Immature natural killer cell (primary cell): ENCODE measurements around the gene BOD1L2. TPM values are rescaled to one million over a fixed set of nuclear protein-coding genes. Genes with fewer than 3 reads are reported as not detected.

Source experiments
- DNase-seq, 3 donors: peaks; one replicate each; pipeline ENCODE4 v3.0.0; 2022; ENCODE audit warnings: mixed read lengths in 1 of 3
- H3K27ac Mint-ChIP-seq, 6 donors: one replicate each; pipeline ENCODE4 v1.8.0; 2020; ENCODE audit warnings: mixed read lengths in 6 of 6, mild to moderate bottlenecking in 5 of 6, inconsistent platforms in 4 of 6, moderate library complexity in 3 of 6
- H3K27me3 Mint-ChIP-seq, 3 donors: one replicate each; pipeline ENCODE4 v1.8.0; 2020 to 2021; ENCODE audit warnings: low read depth in 3 of 3, mild to moderate bottlenecking in 3 of 3, mixed read lengths in 3 of 3, moderate library complexity in 3 of 3, inconsistent platforms in 1 of 3
- H3K36me3 Mint-ChIP-seq, 3 donors: one replicate each; pipeline ENCODE4 v1.8.0; 2020; ENCODE audit warnings: mixed read lengths in 3 of 3, inconsistent platforms in 2 of 3, mild to moderate bottlenecking in 2 of 3
- H3K4me1 Mint-ChIP-seq, 2 donors: one replicate each; pipeline ENCODE4 v1.8.0; 2020; ENCODE audit warnings: inconsistent platforms in 2 of 2, mild to moderate bottlenecking in 2 of 2, mixed read lengths in 2 of 2, moderate library complexity in 1 of 2
- H3K4me3 Mint-ChIP-seq, 5 donors: one replicate each; pipeline ENCODE4 v1.8.0; 2020; ENCODE audit warnings: mild to moderate bottlenecking in 5 of 5, mixed read lengths in 5 of 5, inconsistent platforms in 3 of 5, moderate library complexity in 3 of 5
- H3K9me3 Mint-ChIP-seq, 6 donors: one replicate each; pipeline ENCODE4 v1.8.0; 2020; ENCODE audit warnings: mild to moderate bottlenecking in 6 of 6, mixed read lengths in 6 of 6, inconsistent platforms in 4 of 6, moderate library complexity in 3 of 6
- polyA plus RNA-seq, 3 donors: library from polyadenylated mRNA; unstranded; fragments of 300-500 nt; fragmentation: Illumina TruSeq; gene quantifications; one replicate each; pipeline ENCODE4 v1.2.3, GENCODE V29; 2021

The BOD1L2 gene
- polyA plus RNA-seq = not detected

GRCh38 chr18:57146956-57147636 lies at the start of gene BOD1L2:
TSS of gene BOD1L2 (plus strand) at chr18:57147087. CDS start at chr18:57147313, 226 bp downstream.
- Mint-ChIP-seq H3K4me3 (no peak within 1 kb of the TSS), H3K9me3 (peaks cover 0 to 5% (median under 1%) of the 10 kb centered on the region in 6 donors), H3K27ac (no peak within 1 kb of the TSS), H3K4me1 (no peaks in the 10 kb centered on the region), H3K27me3 (peaks cover 0 to 5% (median 3%) of the 10 kb centered on the region in 3 donors), H3K36me3 (peaks cover 0 to 8% (median 4%) of the 10 kb centered on the region in 3 donors)
- DNase-seq = no peak

GRCh38 chr18:57107140-57107832 lies 39.6 kb upstream of the BOD1L2 start:
- peaks cover 0 to 8% (median 2%) of the 10 kb centered on the region in 6 donors for H3K9me3 Mint-ChIP-seq
- no peak overlapping the region for H3K27ac Mint-ChIP-seq
- no peak overlapping the region for H3K4me3 Mint-ChIP-seq
- H3K27me3 Mint-ChIP-seq = peaks cover 3 to 9% (median 6%) of the 10 kb centered on the region in 3 donors
- H3K4me1 Mint-ChIP-seq = no peaks in the 10 kb centered on the region
- no peaks in the 10 kb centered on the region for H3K36me3 Mint-ChIP-seq
- DNase-seq = no peak

- DNase-seq = no peak
- peaks cover 0 to 4% (median 2%) of the 10 kb centered on the region in 3 donors for H3K27me3 Mint-ChIP-seq
- no peak overlapping the region for H3K27ac Mint-ChIP-seq
- H3K36me3 Mint-ChIP-seq = no peaks in the 10 kb centered on the region
- H3K4me1 Mint-ChIP-seq = no peaks in the 10 kb centered on the region
- no peak overlapping the region for H3K4me3 Mint-ChIP-seq
- no peaks in the 10 kb centered on the region for H3K9me3 Mint-ChIP-seq
Observed at GRCh38 chr18:57110290-57110689, 36.6 kb upstream of the BOD1L2 start.

- Mint-ChIP-seq H3K4me3 (no peak overlapping the region), H3K4me1 (no peaks in the 10 kb centered on the region), H3K36me3 (no peaks in the 10 kb centered on the region), H3K27me3 (peaks cover 2 to 7% (median 3%) of the 10 kb centered on the region in 3 donors), H3K27ac (no peak overlapping the region), H3K9me3 (no peaks in the 10 kb centered on the region)
- DNase-seq = no peak
Observed at GRCh38 chr18:57113799-57114420, 33.0 kb upstream of the BOD1L2 start.

DNA sequence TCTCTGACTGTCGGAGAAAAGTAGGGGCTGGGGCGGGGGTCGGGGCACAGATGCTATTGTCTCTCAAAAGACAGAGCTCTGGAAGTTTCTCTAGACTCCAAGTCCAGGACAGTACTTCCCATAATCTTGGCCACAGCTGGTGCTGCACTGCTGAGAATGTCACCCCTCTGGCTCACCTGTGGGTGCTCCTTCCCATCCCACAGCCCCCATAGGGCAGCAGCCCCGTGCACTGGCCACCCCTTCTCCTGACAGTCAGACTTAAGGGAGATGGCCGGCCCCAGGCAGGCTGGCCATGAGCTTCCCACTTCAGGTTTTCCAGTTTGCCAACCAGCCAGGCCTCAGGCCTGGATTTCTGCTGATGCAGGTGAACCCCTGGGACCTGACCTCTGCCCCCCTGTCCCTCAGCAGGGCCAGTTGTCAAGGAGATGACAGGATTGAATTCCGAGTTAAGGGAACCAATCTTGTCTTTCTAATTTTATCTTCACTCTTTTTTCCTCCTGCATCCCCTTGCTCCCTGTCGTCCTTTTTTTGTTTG lies 30.2 kb upstream of the BOD1L2 start:
- Mint-ChIP-seq H3K27me3 (peaks cover 4 to 6% (median 4%) of the 10 kb centered on the region in 3 donors), H3K27ac (no peak overlapping the region)
- no peak for DNase-seq

GRCh38 chr18:57121542-57122112 lies 25.3 kb upstream of the BOD1L2 start:
- Mint-ChIP-seq H3K4me3 (no peak overlapping the region), H3K9me3 (no peaks in the 10 kb centered on the region), H3K36me3 (no peaks in the 10 kb centered on the region), H3K4me1 (no peaks in the 10 kb centered on the region), H3K27me3 (peaks cover 8 to 12% (median 9%) of the 10 kb centered on the region in 3 donors), H3K27ac (no peak overlapping the region)
- DNase-seq = no peak

More for the DNA sequence above, 30.2 kb upstream of the BOD1L2 start:
- Mint-ChIP-seq H3K4me3 (no peak overlapping the region), H3K36me3 (no peaks in the 10 kb centered on the region), H3K4me1 (no peaks in the 10 kb centered on the region), H3K9me3 (no peaks in the 10 kb centered on the region)

- Mint-ChIP-seq H3K4me1 (no peaks in the 10 kb centered on the region), H3K27me3 (peaks cover 4 to 12% (median 6%) of the 10 kb centered on the region in 3 donors), H3K27ac (no peak overlapping the region), H3K9me3 (no peaks in the 10 kb centered on the region), H3K36me3 (no peaks in the 10 kb centered on the region), H3K4me3 (no peak overlapping the region)
- no peak for DNase-seq
Observed at GRCh38 chr18:57122936-57123510, 23.9 kb upstream of the BOD1L2 start.

DNA sequence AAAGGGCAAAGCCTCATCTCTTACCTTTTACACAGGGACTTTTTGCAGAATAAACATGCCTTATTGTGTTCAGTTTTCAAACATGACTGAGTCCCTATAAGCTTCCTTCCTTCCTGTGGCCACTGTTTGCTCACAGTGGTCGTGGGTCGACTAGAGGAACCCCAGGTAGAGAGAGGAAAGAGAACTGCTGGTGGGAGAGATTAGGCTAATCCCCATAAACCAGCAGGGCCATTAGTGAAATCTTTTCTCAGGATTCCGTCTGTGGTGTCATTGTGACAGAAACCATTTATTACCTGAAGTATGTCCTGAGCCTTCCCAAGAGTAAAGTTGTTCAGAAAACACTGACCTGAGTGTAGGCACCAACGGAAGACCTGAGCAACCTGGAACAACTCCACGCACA lies 21.3 kb upstream of the BOD1L2 start:
- DNase-seq = no peak
- no peaks in the 10 kb centered on the region for H3K9me3 Mint-ChIP-seq
- H3K4me1 Mint-ChIP-seq = no peaks in the 10 kb centered on the region
- peaks cover 4 to 15% (median 6%) of the 10 kb centered on the region in 3 donors for H3K27me3 Mint-ChIP-seq
- H3K27ac Mint-ChIP-seq = no peak overlapping the region
- no peak overlapping the region for H3K4me3 Mint-ChIP-seq
- H3K36me3 Mint-ChIP-seq = no peaks in the 10 kb centered on the region

- H3K9me3 Mint-ChIP-seq = no peaks in the 10 kb centered on the region
- H3K4me3 Mint-ChIP-seq = no peak overlapping the region
- H3K27me3 Mint-ChIP-seq = peaks cover 0 to 7% (median 0%) of the 10 kb centered on the region in 3 donors
- H3K4me1 Mint-ChIP-seq = no peaks in the 10 kb centered on the region
- no peaks in the 10 kb centered on the region for H3K36me3 Mint-ChIP-seq
- no peak for DNase-seq
- H3K27ac Mint-ChIP-seq = no peak overlapping the region
Observed at GRCh38 chr18:57128220-57128932, 18.5 kb upstream of the BOD1L2 start.

DNA sequence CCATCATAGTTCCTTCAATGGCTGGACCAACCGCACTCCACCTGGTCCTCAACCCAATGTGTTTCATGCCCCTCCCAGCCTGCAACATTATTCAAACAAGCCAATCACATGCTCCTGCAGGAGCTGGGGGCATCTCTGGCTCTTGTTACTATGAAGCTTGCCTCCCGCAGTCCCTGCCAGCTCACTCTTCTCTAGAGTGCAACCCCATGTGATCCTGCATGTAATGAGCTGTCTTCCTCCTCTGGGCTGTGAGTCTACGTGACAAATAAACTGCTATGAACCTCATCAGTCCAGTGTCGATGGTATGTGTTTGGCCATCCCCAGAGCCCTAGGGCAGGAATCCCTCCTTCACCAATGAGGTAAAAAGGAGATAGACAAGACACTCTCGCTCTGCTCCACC lies 15.8 kb upstream of the BOD1L2 start:
- H3K27me3 Mint-ChIP-seq = peaks cover 0 to 5% (median 2%) of the 10 kb centered on the region in 3 donors
- DNase-seq = no peak
- H3K4me1 Mint-ChIP-seq = no peaks in the 10 kb centered on the region
- no peak overlapping the region for H3K27ac Mint-ChIP-seq
- H3K4me3 Mint-ChIP-seq = no peak overlapping the region
- no peaks in the 10 kb centered on the region for H3K36me3 Mint-ChIP-seq
- no peaks in the 10 kb centered on the region for H3K9me3 Mint-ChIP-seq

DNA sequence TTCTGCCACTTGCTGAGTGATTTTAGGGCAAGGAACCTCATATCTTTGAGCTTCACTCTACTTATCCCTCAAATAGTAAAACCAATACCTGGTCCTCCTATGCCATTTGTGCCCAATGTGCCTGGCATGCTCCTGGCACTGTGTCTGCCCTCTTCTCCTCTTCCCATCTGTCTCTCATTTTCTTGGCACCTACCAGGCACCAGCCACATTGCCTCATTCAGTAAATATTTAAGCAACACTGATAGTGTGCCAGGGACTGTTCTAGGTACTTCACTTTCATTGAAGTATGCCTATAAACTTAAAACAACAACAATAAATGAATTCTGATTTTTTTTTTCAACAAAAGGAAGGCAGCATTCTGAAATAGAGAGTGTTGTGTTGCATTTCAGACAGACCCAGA lies 15.1 kb upstream of the BOD1L2 start:
- DNase-seq = no peak
- Mint-ChIP-seq H3K27me3 (peaks cover 0 to 5% (median 2%) of the 10 kb centered on the region in 3 donors), H3K4me3 (no peak overlapping the region), H3K36me3 (no peaks in the 10 kb centered on the region), H3K27ac (no peak overlapping the region), H3K4me1 (no peaks in the 10 kb centered on the region), H3K9me3 (no peaks in the 10 kb centered on the region)

- DNase-seq = no peak
- H3K27me3 Mint-ChIP-seq = peaks cover 2 to 7% (median 2%) of the 10 kb centered on the region in 3 donors
- no peaks in the 10 kb centered on the region for H3K36me3 Mint-ChIP-seq
- H3K27ac Mint-ChIP-seq = no peak overlapping the region
- H3K9me3 Mint-ChIP-seq = no peaks in the 10 kb centered on the region
- no peak overlapping the region for H3K4me3 Mint-ChIP-seq
- no peaks in the 10 kb centered on the region for H3K4me1 Mint-ChIP-seq
Observed at GRCh38 chr18:57134618-57135135, 12.2 kb upstream of the BOD1L2 start.

- H3K9me3 Mint-ChIP-seq = no peaks in the 10 kb centered on the region
- no peak for DNase-seq
- no peaks in the 10 kb centered on the region for H3K4me1 Mint-ChIP-seq
- H3K36me3 Mint-ChIP-seq = no peaks in the 10 kb centered on the region
- peaks cover 2 to 9% (median 2%) of the 10 kb centered on the region in 3 donors for H3K27me3 Mint-ChIP-seq
- no peak overlapping the region for H3K4me3 Mint-ChIP-seq
- H3K27ac Mint-ChIP-seq = no peak overlapping the region
Observed at GRCh38 chr18:57135699-57136098, 11.2 kb upstream of the BOD1L2 start.
